CD14-positive monocyte (primary cell): ENCODE data around the gene CNTN2. TPM values are rescaled to one million over a fixed set of nuclear protein-coding genes. Genes with fewer than 3 reads are reported as not detected.

ENCODE experiments used
- DNase-seq, 3 donors: peaks; one replicate each; pipeline ENCODE4 v3.0.0-alpha.2; 2011 to 2022
- H2AFZ ChIP-seq: 2 replicates; pipeline ENCODE4 v1.6.0; 2012; ENCODE audit warnings: mild to moderate bottlenecking, low read depth, low read length, inconsistent platforms; ENCODE audit not compliant: insufficient read depth, poor library complexity, severe bottlenecking
- H3K27ac ChIP-seq, 2 donors: 1 replicate in 1 of 2; 2 replicates in 1 of 2; pipeline ENCODE4 v1.5.1; 2012 to 2013; ENCODE audit warnings: low read length in 2 of 2, control low read depth in 1 of 2, inconsistent platforms in 1 of 2, low read depth in 1 of 2, mild to moderate bottlenecking in 1 of 2
- H3K27me3 ChIP-seq, 2 donors: one replicate each; pipeline versions ENCODE4 v1.6.0 to v1.6.1; 2011 to 2013; ENCODE audit warnings: low read length in 2 of 2; ENCODE audit not compliant: control insufficient read depth in 2 of 2, insufficient read depth in 2 of 2
- H3K36me3 ChIP-seq, 2 donors: replicated peaks in 1 of 2; 1 replicate in 1 of 2; 2 replicates in 1 of 2; pipeline versions ENCODE4 v1.5.1 to v1.6.1; 2012 to 2013; ENCODE audit warnings: low read length in 2 of 2, control low read depth in 1 of 2, inconsistent platforms in 1 of 2, mild to moderate bottlenecking in 1 of 2; ENCODE audit not compliant: insufficient read depth in 2 of 2, control insufficient read depth in 1 of 2
- H3K4me1 ChIP-seq, 2 donors: 1 replicate in 1 of 2; 2 replicates in 1 of 2; pipeline versions ENCODE4 v1.5.1 to v1.6.1; 2012 to 2013; ENCODE audit warnings: low read length in 2 of 2, control low read depth in 1 of 2, inconsistent platforms in 1 of 2, mild to moderate bottlenecking in 1 of 2, moderate library complexity in 1 of 2; ENCODE audit not compliant: insufficient read depth in 2 of 2, control insufficient read depth in 1 of 2
- H3K4me2 ChIP-seq: replicated peaks from 2 replicates; pipeline ENCODE3; 2012; ENCODE audit warnings: low read length, moderate library complexity, mild to moderate bottlenecking; ENCODE audit not compliant: poor library complexity, severe bottlenecking; ENCODE audit errors: extremely low read depth
- H3K4me3 ChIP-seq, 3 experiments: fragments of 200-600 bp in 1 of 3; sonication (generic) in 1 of 3; replicated peaks in 1 of 3; 1 replicate in 2 of 3; 2 replicates in 1 of 3; pipeline ENCODE4 v1.5.1; 2011 to 2013; ENCODE audit warnings: low read length in 3 of 3, mild to moderate bottlenecking in 3 of 3, control low read depth in 2 of 3, low read depth in 2 of 3, inconsistent platforms in 1 of 3, moderate library complexity in 1 of 3
- H3K79me2 ChIP-seq: 2 replicates; pipeline ENCODE4 v1.6.0; 2012; ENCODE audit warnings: mild to moderate bottlenecking, control low read depth, inconsistent platforms, low read length, moderate library complexity; ENCODE audit not compliant: insufficient read depth
- H3K9ac ChIP-seq: 2 replicates; pipeline ENCODE4 v1.6.0; 2017; ENCODE audit warnings: low read length, mild to moderate bottlenecking; ENCODE audit not compliant: insufficient read depth, poor library complexity, severe bottlenecking
- H3K9me3 ChIP-seq, 2 donors: replicated peaks in 1 of 2; 1 replicate in 1 of 2; 2 replicates in 1 of 2; pipeline versions ENCODE4 v1.5.1 to v1.6.1; 2012 to 2013; ENCODE audit warnings: low read length in 2 of 2, control low read depth in 1 of 2; ENCODE audit not compliant: control insufficient read depth in 1 of 2, insufficient read depth in 1 of 2
- H4K20me1 ChIP-seq: 2 replicates; pipeline ENCODE4 v1.6.0; 2012; ENCODE audit warnings: mild to moderate bottlenecking, low read length, control low read depth, moderate library complexity; ENCODE audit not compliant: insufficient read depth
- H3K27ac Mint-ChIP-seq, 7 donors: one replicate each; pipeline ENCODE4 v1.8.0; 2020; ENCODE audit warnings: mild to moderate bottlenecking in 7 of 7, mixed read lengths in 7 of 7, moderate library complexity in 6 of 7, inconsistent platforms in 2 of 7
- H3K27me3 Mint-ChIP-seq, 3 donors: one replicate each; pipeline ENCODE4 v1.8.0; 2021 to 2022; ENCODE audit warnings: low read depth in 3 of 3, mild to moderate bottlenecking in 3 of 3, mixed read lengths in 3 of 3, moderate library complexity in 3 of 3, inconsistent platforms in 1 of 3
- H3K36me3 Mint-ChIP-seq, 2 donors: one replicate each; pipeline ENCODE4 v1.8.0; 2020; ENCODE audit warnings: mixed read lengths in 2 of 2, inconsistent platforms in 1 of 2, mild to moderate bottlenecking in 1 of 2
- H3K4me1 Mint-ChIP-seq: one replicate; pipeline ENCODE4 v1.8.0; 2020; ENCODE audit warnings: mild to moderate bottlenecking, mixed read lengths
- H3K4me3 Mint-ChIP-seq, 2 donors: one replicate each; pipeline ENCODE4 v1.8.0; 2020; ENCODE audit warnings: mild to moderate bottlenecking in 2 of 2, mixed read lengths in 2 of 2, moderate library complexity in 1 of 2
- H3K9me3 Mint-ChIP-seq, 7 donors: one replicate each; pipeline ENCODE4 v1.8.0; 2020 to 2022; ENCODE audit warnings: mixed read lengths in 7 of 7, mild to moderate bottlenecking in 6 of 7, moderate library complexity in 6 of 7, inconsistent platforms in 2 of 7
- WGBS: methylation state at CpG from one replicate; pipeline ENCODE4 v1.1.5; 2013; ENCODE audit warnings: missing lambda C conversion rate; ENCODE audit not compliant: insufficient coverage; 5-methylcytosine and 5-hydroxymethylcytosine counted together
- intact Hi-C, 2 donors: fragments of 100-400 bp; cut with micrococcal nuclease; formaldehyde crosslinking; loops; one replicate each; pipeline versions ENCODE4 v1.15.0 to v1.15.1; 2023
- polyA plus RNA-seq, 3 donors: library from polyadenylated mRNA; depleted of rRNA in 1 of 3; unstranded in 2 of 3; stranded (reverse) in 1 of 3; fragments of 300-500 nt in 2 of 3; fragments of >200 nt in 1 of 3; fragmentation: Illumina TruSeq in 2 of 3; gene quantifications; 1 replicate in 2 of 3; 2 replicates in 1 of 3; pipeline ENCODE4 v1.2.3, GENCODE V29; 2012 to 2021
- TF ChIP-seq, protein P1 (sequence below): fragments of 200-600 bp; IDR thresholded peaks from one replicate; pipeline ENCODE4 v1.8.0; 2022; ENCODE audit warnings: antibody characterized with exemption, mild to moderate bottlenecking

CNTN2 gene
- polyA plus RNA-seq, 3 donors, result not detected

DNA sequence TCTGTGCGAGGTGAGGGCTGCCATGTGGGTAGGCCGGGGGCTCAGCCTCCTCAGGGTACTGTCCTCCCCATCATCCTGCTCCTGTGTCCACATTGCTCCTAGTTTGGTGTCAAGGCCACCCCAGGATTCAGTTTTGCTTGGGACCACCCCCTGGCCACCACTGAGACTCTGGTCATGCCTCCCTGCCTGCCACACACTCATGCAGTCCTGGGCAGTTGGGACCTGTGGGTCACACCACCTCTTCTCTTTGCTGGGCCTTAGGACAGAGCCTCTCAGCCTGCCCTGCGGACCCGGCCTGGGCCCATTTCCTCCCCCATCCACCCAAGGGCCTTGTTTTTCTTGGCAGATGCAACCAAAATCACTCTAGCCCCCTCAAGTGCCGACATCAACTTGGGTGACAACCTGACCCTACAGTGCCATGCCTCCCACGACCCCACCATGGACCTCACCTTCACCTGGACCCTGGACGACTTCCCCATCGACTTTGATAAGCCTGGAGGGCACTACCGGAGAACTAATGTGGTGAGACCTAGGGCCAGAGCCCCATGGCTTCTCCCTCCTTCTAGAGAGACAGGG lies 21.8 kb downstream of the CNTN2 start:
- H3K4me2 ChIP-seq, result no peak overlapping the region
- Mint-ChIP-seq H3K4me1 (no peaks in the 10 kb centered on the region), H3K9me3 (no peaks in the 10 kb centered on the region), H3K27me3 (peaks cover 0 to 3% (median 0%) of the 10 kb centered on the region in 3 donors), H3K27ac (peak overlapping the region in 1 of 7 donors; percentile 5), H3K4me3 (no peak overlapping the region), H3K36me3 (no peaks in the 10 kb centered on the region)
- no peak overlapping the region for H3K4me3 ChIP-seq
- no peaks in the 10 kb centered on the region for H3K27me3 ChIP-seq
- H2AFZ ChIP-seq, result no peak overlapping the region
- TF ChIP-seq, protein P1, sequence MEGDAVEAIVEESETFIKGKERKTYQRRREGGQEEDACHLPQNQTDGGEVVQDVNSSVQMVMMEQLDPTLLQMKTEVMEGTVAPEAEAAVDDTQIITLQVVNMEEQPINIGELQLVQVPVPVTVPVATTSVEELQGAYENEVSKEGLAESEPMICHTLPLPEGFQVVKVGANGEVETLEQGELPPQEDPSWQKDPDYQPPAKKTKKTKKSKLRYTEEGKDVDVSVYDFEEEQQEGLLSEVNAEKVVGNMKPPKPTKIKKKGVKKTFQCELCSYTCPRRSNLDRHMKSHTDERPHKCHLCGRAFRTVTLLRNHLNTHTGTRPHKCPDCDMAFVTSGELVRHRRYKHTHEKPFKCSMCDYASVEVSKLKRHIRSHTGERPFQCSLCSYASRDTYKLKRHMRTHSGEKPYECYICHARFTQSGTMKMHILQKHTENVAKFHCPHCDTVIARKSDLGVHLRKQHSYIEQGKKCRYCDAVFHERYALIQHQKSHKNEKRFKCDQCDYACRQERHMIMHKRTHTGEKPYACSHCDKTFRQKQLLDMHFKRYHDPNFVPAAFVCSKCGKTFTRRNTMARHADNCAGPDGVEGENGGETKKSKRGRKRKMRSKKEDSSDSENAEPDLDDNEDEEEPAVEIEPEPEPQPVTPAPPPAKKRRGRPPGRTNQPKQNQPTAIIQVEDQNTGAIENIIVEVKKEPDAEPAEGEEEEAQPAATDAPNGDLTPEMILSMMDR, result no peak
- no peak for DNase-seq
- H3K9me3 ChIP-seq, result no peaks in the 10 kb centered on the region
- H3K4me1 ChIP-seq, result no peaks in the 10 kb centered on the region
- no peaks in the 10 kb centered on the region for H3K79me2 ChIP-seq
- H3K27ac ChIP-seq, result no peak overlapping the region
- H4K20me1 ChIP-seq, result no peaks in the 10 kb centered on the region
- intact Hi-C loops, result no loop called here
- no peak overlapping the region for H3K9ac ChIP-seq
- no peaks in the 10 kb centered on the region for H3K36me3 ChIP-seq
- WGBS, result 90% methylated on average over 9 of the region's 9 CpGs

DNA sequence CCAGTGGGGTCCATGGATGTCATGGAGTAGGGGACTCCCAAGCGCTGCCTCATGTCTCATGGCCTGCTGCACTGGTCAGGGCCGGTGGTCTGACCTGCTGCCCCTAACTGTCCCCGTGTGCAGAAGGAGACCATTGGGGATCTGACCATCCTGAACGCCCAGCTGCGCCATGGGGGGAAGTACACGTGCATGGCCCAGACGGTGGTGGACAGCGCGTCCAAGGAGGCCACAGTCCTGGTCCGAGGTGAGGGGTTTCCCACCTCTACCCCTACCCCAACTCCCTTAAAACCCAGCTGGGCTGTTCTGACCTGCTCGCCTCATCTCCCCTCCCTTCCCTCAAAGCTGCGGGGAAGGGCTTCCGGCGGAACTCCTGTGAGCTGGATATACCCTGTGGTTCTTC lies 22.7 kb downstream of the CNTN2 start:
- H3K4me1 Mint-ChIP-seq, result no peaks in the 10 kb centered on the region
- intact Hi-C loops, result no loop called here
- H3K36me3 ChIP-seq, result no peaks in the 10 kb centered on the region
- H3K4me2 ChIP-seq, result no peak overlapping the region
- H3K4me3 ChIP-seq, result no peak overlapping the region
- no peak overlapping the region for H3K9ac ChIP-seq
- no peak for DNase-seq
- H4K20me1 ChIP-seq, result no peaks in the 10 kb centered on the region
- H3K4me3 Mint-ChIP-seq, result no peak overlapping the region
- H3K27ac ChIP-seq, result no peak overlapping the region
- no peak overlapping the region for H2AFZ ChIP-seq
- H3K79me2 ChIP-seq, result no peaks in the 10 kb centered on the region
- no peaks in the 10 kb centered on the region for H3K9me3 ChIP-seq
- peaks cover 0 to 3% (median 0%) of the 10 kb centered on the region in 3 donors for H3K27me3 Mint-ChIP-seq
- WGBS, result 98% methylated on average over 12 of the region's 14 CpGs
- TF ChIP-seq, protein P1, result no peak
- H3K36me3 Mint-ChIP-seq, result no peaks in the 10 kb centered on the region
- H3K27ac Mint-ChIP-seq, result no peak overlapping the region
- no peaks in the 10 kb centered on the region for H3K27me3 ChIP-seq
- H3K9me3 Mint-ChIP-seq, result no peaks in the 10 kb centered on the region
- no peaks in the 10 kb centered on the region for H3K4me1 ChIP-seq
